ENCODE results near the gene ABHD10. TPM values are rescaled to one million over a fixed set of nuclear protein-coding genes. Genes with fewer than 3 reads are reported as not detected.

The ABHD10 gene
- total and polyA plus RNA-seq, 10 of the 15 experiments (the other 5 are each of a cell fraction or from before 2014, with no cell fraction given): 12.3 to 51.0 (median 28.9) TPM

- intact Hi-C loops (cut with micrococcal nuclease; ENCODE audit: unreplicated experiment) (no loop called here), in situ Hi-C loops (cut with MboI) (no loop called here)
- Histone ChIP-seq H3K36me3 (ENCODE audit: control insufficient read depth in 2 of 2, insufficient read depth in 2 of 2, low read length in 1 of 2) (no peaks in the 10 kb centered on the region), H3K4me1 (ENCODE audit: control insufficient read depth, insufficient read depth, low read length) (no peaks in the 10 kb centered on the region), H3K27ac (ENCODE audit: control insufficient read depth, insufficient read depth) (no peak overlapping the region), H3K9me3 (replicated peaks; ENCODE audit: control insufficient read depth, insufficient read depth, low read length) (no peaks in the 10 kb centered on the region), H3K4me3 (no peak overlapping the region), H3K9ac (ENCODE audit: control insufficient read depth, insufficient read depth, low read length) (no peak overlapping the region), H4K20me1 (ENCODE audit: control insufficient read depth, insufficient read depth) (no peaks in the 10 kb centered on the region), H3K27me3 (replicated peaks in 1 of 2; ENCODE audit: control insufficient read depth in 2 of 2, insufficient read depth in 2 of 2, low read length in 1 of 2) (no peaks in the 10 kb centered on the region), H2AFZ (ENCODE audit: control insufficient read depth, low read depth, low read length) (no peak overlapping the region), H3K79me2 (ENCODE audit: control insufficient read depth, insufficient read depth, low read length) (no peaks in the 10 kb centered on the region), H3K4me2 (ENCODE audit: control insufficient read depth, insufficient read depth) (no peak overlapping the region)
- ChIA-PET SMC1A (ENCODE audit: uncharacterized antibody, unreplicated experiment) (interaction anchor here (0.9 to 15.1 kb wide), 9 partner anchors 10 to 292 kb away, joined by 3 to 417 read pairs (median 4); partner anchors contain the start of genes ABHD10 and TAGLN3), RAD21 (ENCODE audit: unreplicated experiment) (interaction anchor here (0.9 to 2.1 kb wide), 3 partner anchors 18 to 39 kb away, joined by 3 to 10 read pairs (median 3); no protein-coding TSS in a partner anchor), CTCF (interaction anchor here (0.9 to 3.4 kb wide), 11 partner anchors 9 to 339 kb away, joined by 3 to 44 read pairs (median 4); partner anchors contain the start of genes ABHD10 and TAGLN3), POLR2A (interaction anchor here (0.9 to 1.9 kb wide), 3 partner anchors 11 to 18 kb away, joined by 3 to 6 read pairs (median 4); no protein-coding TSS in a partner anchor)
- ATAC-seq (no peak), DNase-seq (ENCODE audit: low read depth, low spot score) (no peak), FAIRE-seq (no peak)
- TF ChIP-seq HDGF (IDR thresholded peaks at IDR 0.05): no peak
- TF ChIP-seq GABPA (IDR thresholded peaks at IDR 0.05; ENCODE audit: low read depth): no peak
- no TSS peak for BruUV-seq (replicated peaks)
- WGBS (ENCODE audit: insufficient coverage, insufficient replicate concordance, low lambda C conversion rate, missing lambda C conversion rate): 100% methylated on average over 1 of the region's 1 CpG
Observed at GRCh38 chr3:112007633-112008032, 28.8 kb downstream of the ABHD10 start.

- SMC1A ChIA-PET (ENCODE audit: uncharacterized antibody, unreplicated experiment): interaction anchor here (1.2 to 15.1 kb wide), 3 partner anchors 15 to 291 kb away, joined by 3 to 417 read pairs (median 3); partner anchors contain the start of gene TAGLN3
- ATAC-seq (no peak), FAIRE-seq (no peak), DNase-seq (ENCODE audit: low read depth, low spot score) (no peak)
- CTCF ChIA-PET: interaction anchor here (2.4 to 10.9 kb wide), 3 partner anchors 17 to 341 kb away, joined by 7 to 467 read pairs (median 90); partner anchors contain the start of gene TAGLN3
- POLR2A ChIA-PET: no interaction called here
- no peaks in the 10 kb centered on the region for H3K4me1 ChIP-seq (ENCODE audit: control insufficient read depth, insufficient read depth, low read length)
- no peaks in the 10 kb centered on the region for H3K36me3 ChIP-seq (ENCODE audit: control insufficient read depth in 2 of 2, insufficient read depth in 2 of 2, low read length in 1 of 2)
- no peaks in the 10 kb centered on the region for H3K9me3 ChIP-seq (replicated peaks; ENCODE audit: control insufficient read depth, insufficient read depth, low read length)
- H3K9ac ChIP-seq (ENCODE audit: control insufficient read depth, insufficient read depth, low read length): no peak overlapping the region
- intact Hi-C loops (cut with micrococcal nuclease; ENCODE audit: unreplicated experiment) (no loop called here), in situ Hi-C loops (cut with MboI) (no loop called here)
- H2AFZ ChIP-seq (ENCODE audit: control insufficient read depth, low read depth, low read length): no peak overlapping the region
- RAD21 ChIA-PET (ENCODE audit: unreplicated experiment): interaction anchor here (6.0 kb wide), 1 partner anchor 18 kb away, joined by 158 read pairs; no protein-coding TSS in a partner anchor
- H3K79me2 ChIP-seq (ENCODE audit: control insufficient read depth, insufficient read depth, low read length): no peaks in the 10 kb centered on the region
- WGBS (ENCODE audit: insufficient coverage, insufficient replicate concordance, low lambda C conversion rate, missing lambda C conversion rate): 66% methylated on average over 2 of the region's 2 CpGs
- H4K20me1 ChIP-seq (ENCODE audit: control insufficient read depth, insufficient read depth): no peaks in the 10 kb centered on the region
- no peak overlapping the region for H3K4me2 ChIP-seq (ENCODE audit: control insufficient read depth, insufficient read depth)
- no peak overlapping the region for H3K4me3 ChIP-seq
- no peak overlapping the region for H3K27ac ChIP-seq (ENCODE audit: control insufficient read depth, insufficient read depth)
- H3K27me3 ChIP-seq (replicated peaks in 1 of 2; ENCODE audit: control insufficient read depth in 2 of 2, insufficient read depth in 2 of 2, low read length in 1 of 2): no peaks in the 10 kb centered on the region; a peak in 1 of 4 replicates
- BruUV-seq (replicated peaks): no TSS peak
- TF ChIP-seq CHD4 (IDR thresholded peaks at IDR 0.05) (no peak), IRF4 (IDR thresholded peaks at IDR 0.05; ENCODE audit: low read depth, low read length) (no peak), NFXL1 (IDR thresholded peaks at IDR 0.05; ENCODE audit: borderline replicate concordance) (no peak), CREM (IDR thresholded peaks at IDR 0.05; ENCODE audit: low read depth) (no peak), FOXK2 (IDR thresholded peaks at IDR 0.05) (no peak), CBX3 (IDR thresholded peaks at IDR 0.05; ENCODE audit: borderline replicate concordance, low read depth) (no peak), ZNF592 (IDR thresholded peaks at IDR 0.05) (no peak), ZNF687 (IDR thresholded peaks at IDR 0.05) (no peak)
Observed at GRCh38 chr3:112009670-112010069, 30.8 kb downstream of the ABHD10 start.

Data from GM12878 (cell line).